Pons (tissue), 1 donor: ENCODE results near the gene SPATS2L.

Source experiments
- DNase-seq: peaks from one replicate; pipeline ENCODE4 v3.0.0-alpha.2; 2016; ENCODE audit warnings: low spot score

SPATS2L gene

GRCh38 chr2:200348897-200349563 lies 42.5 kb downstream of the SPATS2L start:
- no peak for DNase-seq

GRCh38 chr2:200349868-200350267 lies 43.4 kb downstream of the SPATS2L start:
- no peak for DNase-seq

DNA sequence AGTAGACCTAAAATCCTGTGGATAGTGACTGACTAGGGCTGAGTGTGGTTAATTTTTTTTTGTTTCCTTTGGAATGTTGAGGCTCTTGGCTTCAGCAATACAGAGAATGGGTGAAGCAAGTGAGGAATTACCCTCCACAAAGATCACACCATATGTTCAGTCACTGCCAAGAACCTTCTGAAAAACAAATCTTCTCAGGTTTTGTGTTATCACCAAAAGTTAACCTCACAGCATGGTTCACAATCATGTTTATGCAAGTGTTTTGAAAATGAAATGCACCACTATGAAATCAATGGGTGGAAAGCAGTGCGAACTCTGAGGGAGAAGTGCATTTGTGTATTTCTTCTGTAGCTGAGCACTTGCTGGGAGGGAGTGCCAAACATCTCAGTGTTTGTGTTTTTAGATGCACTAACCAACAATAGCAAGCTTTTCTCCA lies 44.4 kb downstream of the SPATS2L start:
- no peak for DNase-seq

DNA sequence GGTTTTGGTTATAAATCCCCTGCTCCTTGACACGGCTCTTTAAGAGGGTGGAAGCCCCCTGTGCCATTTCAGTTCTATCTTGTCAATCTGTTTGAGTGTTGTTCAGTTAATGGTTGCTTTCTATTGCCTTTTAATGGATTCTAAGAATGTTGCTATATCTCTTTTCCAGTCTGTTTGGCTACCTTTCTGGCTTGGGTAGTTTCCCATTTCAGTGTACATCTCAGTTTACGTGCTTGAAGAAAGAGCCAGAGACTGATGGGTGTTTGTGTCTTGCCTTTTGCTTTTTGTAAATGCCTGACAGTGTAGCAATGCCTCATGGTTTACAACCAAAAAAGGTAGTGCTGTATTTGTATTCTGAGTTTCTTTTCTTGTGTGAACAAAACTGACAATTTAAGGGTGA lies 45.3 kb downstream of the SPATS2L start:
- DNase-seq: no peak

DNA sequence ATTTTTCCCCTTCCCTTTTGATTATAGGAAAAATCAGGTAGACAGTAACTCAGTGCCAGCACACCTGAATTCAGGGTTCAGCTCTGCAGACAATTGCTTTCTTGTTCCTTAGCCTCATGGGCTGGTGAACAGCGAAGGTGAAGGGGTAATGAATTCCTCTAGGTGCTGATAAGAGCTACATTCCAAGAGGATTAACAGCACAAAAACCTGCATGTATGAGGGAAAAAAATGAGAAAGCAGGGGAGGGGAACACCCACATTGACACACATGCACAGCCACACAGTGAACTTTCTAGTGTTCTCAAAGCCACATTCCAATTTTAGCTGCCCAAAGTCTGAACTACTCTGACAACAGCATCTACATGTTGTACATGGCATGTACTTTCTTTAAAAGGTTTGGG lies 46.1 kb downstream of the SPATS2L start:
- no peak for DNase-seq

DNA sequence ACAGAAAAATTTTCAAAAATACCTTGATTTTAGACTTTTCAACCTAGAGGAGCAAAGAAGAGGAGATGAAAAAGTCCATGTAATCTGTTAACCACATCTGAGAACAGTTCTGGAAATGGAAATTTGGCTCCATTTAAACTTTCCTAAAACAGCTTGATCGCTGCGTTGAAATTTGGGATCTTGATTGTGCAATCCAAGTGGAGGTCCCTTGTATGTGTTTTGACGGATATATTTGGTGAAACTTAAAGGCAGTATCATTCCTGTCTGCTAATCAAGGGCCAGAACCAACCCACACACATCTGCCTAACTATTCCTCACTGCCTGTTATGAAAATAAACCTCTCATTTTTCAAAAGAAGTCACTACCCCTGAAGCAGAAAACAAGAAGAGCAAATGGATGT lies 46.6 kb downstream of the SPATS2L start:
- no peak for DNase-seq

DNA sequence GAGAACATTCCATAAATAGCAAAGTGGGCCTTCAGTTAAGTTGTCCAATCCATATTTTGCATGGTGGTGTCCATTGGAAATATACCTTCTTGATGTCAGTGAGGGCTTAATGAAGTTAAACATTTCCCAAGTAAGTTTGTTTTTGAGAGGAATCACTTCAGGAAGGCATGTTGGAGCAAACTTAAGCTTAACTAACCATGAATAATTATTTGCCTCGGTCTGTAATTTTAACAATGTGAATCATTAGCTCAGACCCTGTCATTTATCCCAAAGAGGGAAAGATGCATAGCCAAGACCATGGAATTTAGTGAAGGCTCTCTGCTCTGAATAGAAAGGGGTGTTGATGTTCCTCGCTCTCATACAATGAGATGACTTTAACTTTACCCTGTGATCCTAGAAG lies 47.4 kb downstream of the SPATS2L start:
- DNase-seq: no peak

DNA sequence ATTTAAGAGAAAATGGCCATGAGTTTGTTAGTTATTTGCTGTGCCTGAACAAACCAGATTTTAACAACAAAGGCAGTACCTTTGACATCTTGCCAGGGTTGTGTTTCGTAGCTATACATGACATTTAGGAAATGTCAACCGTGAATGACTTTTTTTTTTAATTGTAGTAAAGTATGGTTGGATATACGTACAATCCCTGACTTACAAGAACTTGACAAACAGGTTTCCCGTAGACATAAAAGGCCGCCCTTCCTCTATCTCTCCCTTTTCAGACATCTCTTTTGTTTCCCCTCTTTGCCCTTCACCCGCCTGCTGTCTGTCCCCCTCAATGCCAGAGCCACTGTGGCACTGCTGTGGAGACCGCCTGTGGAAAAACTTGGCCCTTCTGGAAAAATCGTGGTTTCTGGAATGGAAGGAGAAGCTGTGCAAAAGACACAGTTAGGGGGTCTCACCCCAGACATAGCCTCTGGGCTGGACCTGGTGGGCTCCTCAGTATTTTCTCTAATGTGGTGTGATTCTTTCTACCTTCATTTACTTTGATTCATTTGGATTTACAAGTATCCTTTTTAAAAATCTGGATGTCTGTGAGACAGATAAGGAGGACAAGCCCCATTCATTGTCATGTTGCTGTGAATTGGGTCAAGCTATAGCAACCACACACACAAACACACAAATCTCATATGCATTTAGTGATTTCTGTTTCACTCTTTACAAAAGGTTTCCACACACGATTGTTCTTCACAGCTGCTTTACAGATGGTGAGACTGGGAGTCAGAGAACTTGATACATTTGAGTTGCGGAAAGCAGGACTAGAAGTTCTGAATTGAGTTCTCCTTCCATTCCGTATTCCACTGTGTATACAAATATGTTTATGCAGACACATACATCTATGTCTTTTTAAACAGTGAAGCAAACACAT lies 48.6 kb downstream of the SPATS2L start:
- no peak for DNase-seq

DNA sequence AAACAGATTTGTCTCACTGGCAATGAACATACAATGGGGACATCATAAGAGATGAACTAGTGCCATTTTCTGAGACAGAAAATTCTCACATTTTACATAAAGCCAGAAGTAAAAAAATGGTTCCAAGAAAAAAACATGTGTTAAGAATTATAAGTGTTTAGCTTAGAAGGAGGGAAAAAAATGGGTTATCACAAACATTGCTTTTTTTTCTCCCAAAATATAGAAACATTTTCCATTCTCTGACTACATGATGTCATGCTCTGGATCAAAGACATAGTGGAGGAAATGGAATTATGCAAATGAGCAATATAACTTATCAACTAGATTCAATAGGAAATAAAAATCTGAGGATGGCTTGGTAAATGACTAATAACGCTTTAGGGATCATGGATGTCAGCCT lies 49.8 kb downstream of the SPATS2L start:
- DNase-seq: no peak

GRCh38 chr2:200356857-200357384 lies 50.4 kb downstream of the SPATS2L start:
- DNase-seq: no peak

DNA sequence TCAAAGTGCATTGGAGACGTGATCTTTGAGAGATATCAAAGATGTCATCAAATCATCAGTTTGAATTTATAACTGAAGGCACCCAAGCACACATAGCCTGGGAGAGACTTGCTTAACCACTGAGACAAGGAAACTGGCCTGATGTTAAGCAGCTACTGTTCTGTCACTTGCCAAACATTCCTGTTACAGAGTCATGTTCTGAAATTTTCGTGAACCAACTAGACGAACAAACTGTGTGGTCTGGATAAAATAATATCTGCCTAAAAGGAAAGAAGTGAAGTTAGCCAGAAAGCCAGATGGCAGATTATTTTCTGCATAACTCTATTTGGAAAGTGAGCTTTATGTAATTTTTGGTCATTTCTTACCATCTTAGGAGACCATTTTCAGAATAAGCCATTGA lies 51.4 kb downstream of the SPATS2L start:
- DNase-seq: no peak

GRCh38 chr2:200359552-200359951 lies 53.1 kb downstream of the SPATS2L start:
- DNase-seq: no peak

GRCh38 chr2:200360364-200360763 lies 53.9 kb downstream of the SPATS2L start:
- no peak for DNase-seq

GRCh38 chr2:200362202-200362917 lies 55.9 kb downstream of the SPATS2L start:
- DNase-seq: no peak

GRCh38 chr2:200363279-200363678 lies 56.8 kb downstream of the SPATS2L start:
- no peak for DNase-seq

DNA sequence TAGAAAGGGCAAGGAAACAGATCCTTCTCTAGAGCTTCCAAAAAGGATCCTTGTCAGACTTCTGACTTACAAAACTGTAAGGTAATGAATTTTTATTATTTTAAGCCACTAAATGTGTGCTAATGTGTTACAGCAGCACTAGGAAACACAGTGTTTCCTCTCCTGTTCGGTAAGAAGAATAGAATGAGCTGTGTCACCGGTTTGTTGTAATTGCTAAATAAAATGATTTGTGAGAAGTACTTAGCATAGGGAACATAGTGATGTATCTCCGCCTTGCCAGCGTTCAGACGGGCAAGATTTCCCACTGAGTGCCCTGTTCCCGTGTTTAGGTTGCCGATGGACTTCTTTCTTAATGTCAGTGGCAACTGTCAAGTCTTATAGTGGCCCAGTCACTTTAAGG lies 57.6 kb downstream of the SPATS2L start:
- DNase-seq: no peak

GRCh38 chr2:200364620-200365019 lies 58.1 kb downstream of the SPATS2L start:
- DNase-seq: no peak

- DNase-seq: no peak
Observed at GRCh38 chr2:200365209-200365608, 58.7 kb downstream of the SPATS2L start.

GRCh38 chr2:200367155-200367554 lies 60.7 kb downstream of the SPATS2L start:
- peak; percentile 57 for DNase-seq

DNA sequence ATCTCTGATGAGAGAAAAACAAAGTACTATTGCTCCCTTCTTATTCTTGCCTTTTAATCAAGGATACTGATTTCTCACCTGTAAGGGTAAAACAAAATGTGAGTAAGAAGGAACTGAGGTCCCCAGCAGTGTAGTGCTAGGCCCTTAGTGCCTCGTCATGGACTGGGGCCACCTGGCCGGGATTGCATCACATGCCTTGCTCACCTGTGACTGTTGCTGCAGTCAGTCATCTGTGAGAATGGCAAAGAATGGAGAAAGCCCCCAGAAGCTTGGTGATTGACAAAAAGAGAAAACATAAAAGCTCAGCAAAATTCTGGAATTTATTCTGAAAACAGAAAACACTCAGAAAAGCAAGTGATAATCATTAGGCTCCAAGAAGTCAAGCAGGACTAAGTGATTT lies 63.4 kb downstream of the SPATS2L start:
- DNase-seq: no peak

- no peak for DNase-seq
Observed at GRCh38 chr2:200373231-200373630, 66.7 kb downstream of the SPATS2L start.

DNA sequence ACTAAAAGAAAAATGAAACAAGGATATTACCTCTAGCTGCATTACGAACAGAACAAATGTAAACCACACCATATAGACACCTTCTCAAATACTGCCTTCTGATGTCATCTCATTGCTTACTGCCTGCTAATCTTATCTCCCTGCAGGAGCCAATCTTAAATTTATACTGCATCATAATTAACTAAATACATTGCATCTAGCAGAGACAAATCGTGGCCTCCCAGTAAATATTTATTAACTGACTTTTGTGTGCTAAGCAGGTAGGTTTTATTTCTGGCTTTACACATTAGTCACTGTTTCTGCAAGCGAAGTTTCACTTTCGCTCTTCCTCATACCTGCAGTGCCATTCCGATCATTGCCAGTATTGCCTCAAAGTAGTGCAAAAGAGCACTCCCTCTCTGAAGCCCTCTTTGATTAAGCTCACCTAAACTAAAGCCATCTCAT lies 67.5 kb downstream of the SPATS2L start:
- no peak for DNase-seq
